NB4 (cell line): Measurements from ENCODE around the gene ADD1.

ENCODE experiments used
- MAX ChIP-seq: IDR thresholded peaks from 2 replicates; pipeline ENCODE4 v1.6.1; 2011; ENCODE audit warnings: low read depth, low read length
- MYC ChIP-seq: IDR thresholded peaks from 2 replicates; pipeline ENCODE4 v1.6.1; 2011; ENCODE audit warnings: low read depth, low read length
- POLR2A ChIP-seq: IDR thresholded peaks from 2 replicates; pipeline ENCODE4 v1.6.1; 2011; ENCODE audit warnings: mild to moderate bottlenecking; ENCODE audit not compliant: insufficient read length; ENCODE audit errors: extremely low read depth
- TF ChIP-seq, protein P1 (sequence below): IDR thresholded peaks from one replicate; pipeline ENCODE4 v1.5.1; 2012; ENCODE audit warnings: low read depth, low read length

DNA sequence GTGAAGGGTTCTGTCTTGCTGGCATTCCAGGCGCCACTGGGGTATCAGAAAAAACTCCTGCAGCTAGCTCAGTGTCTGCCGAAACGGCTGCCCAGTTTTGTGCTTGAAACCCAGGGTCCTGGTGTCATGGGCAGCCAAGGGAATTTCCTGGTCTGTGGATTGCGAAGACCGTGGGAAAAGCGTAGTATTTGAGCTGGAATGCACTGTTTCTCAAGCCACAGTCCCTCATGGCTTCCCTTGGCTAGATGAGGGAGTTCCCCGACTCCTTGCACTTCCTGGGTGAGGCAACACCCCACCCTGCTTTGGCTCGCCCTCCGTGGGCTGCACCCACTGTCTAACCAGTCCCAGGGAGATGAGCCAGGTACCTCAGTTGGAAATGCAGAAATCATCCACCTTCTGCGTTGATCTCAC, 79.5 kb downstream of the ADD1 start:
- TF ChIP-seq, protein P1, sequence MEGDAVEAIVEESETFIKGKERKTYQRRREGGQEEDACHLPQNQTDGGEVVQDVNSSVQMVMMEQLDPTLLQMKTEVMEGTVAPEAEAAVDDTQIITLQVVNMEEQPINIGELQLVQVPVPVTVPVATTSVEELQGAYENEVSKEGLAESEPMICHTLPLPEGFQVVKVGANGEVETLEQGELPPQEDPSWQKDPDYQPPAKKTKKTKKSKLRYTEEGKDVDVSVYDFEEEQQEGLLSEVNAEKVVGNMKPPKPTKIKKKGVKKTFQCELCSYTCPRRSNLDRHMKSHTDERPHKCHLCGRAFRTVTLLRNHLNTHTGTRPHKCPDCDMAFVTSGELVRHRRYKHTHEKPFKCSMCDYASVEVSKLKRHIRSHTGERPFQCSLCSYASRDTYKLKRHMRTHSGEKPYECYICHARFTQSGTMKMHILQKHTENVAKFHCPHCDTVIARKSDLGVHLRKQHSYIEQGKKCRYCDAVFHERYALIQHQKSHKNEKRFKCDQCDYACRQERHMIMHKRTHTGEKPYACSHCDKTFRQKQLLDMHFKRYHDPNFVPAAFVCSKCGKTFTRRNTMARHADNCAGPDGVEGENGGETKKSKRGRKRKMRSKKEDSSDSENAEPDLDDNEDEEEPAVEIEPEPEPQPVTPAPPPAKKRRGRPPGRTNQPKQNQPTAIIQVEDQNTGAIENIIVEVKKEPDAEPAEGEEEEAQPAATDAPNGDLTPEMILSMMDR: no peak
- no peak for TF ChIP-seq MAX
- no peak for TF ChIP-seq POLR2A
- TF ChIP-seq MYC: no peak
